Measurements from ENCODE around the gene MRPL52.
A peak's percentile ranks its signal among the peaks of the same experiment; 100 is the strongest.

The MRPL52 gene

GRCh38 chr14:22812744-22813143, 16.9 kb upstream of the MRPL52 start:
- Histone ChIP-seq H3K4me1 (ENCODE audit: control insufficient read depth, insufficient read depth, low read length) (peaks cover 14% of the 10 kb centered on the region), H3K27ac (ENCODE audit: low read depth, low read length) (no peak overlapping the region), H3K9me3 (ENCODE audit: control insufficient read depth, insufficient read depth, low read length) (no peaks in the 10 kb centered on the region), H3K9ac (ENCODE audit: low read depth, low read length) (no peak overlapping the region), H3K4me3 (ENCODE audit: low read depth, low read length) (no peak overlapping the region), H3K36me3 (ENCODE audit: control insufficient read depth, insufficient read depth, low read length) (no peaks in the 10 kb centered on the region), H3K27me3 (ENCODE audit: control insufficient read depth, insufficient read depth, low read length) (no peaks in the 10 kb centered on the region)

GRCh38 chr14:22813145-22813544, 16.5 kb upstream of the MRPL52 start:
- no peaks in the 10 kb centered on the region for H3K9me3 ChIP-seq (ENCODE audit: control insufficient read depth, insufficient read depth, low read length)
- peaks cover 14% of the 10 kb centered on the region for H3K4me1 ChIP-seq (ENCODE audit: control insufficient read depth, insufficient read depth, low read length)
- H3K9ac ChIP-seq (ENCODE audit: low read depth, low read length): no peak overlapping the region
- H3K4me3 ChIP-seq (ENCODE audit: low read depth, low read length): no peak overlapping the region
- no peaks in the 10 kb centered on the region for H3K27me3 ChIP-seq (ENCODE audit: control insufficient read depth, insufficient read depth, low read length)
- no peak overlapping the region for H3K27ac ChIP-seq (ENCODE audit: low read depth, low read length)
- no peaks in the 10 kb centered on the region for H3K36me3 ChIP-seq (ENCODE audit: control insufficient read depth, insufficient read depth, low read length)

- Histone ChIP-seq H3K4me1 (ENCODE audit: control insufficient read depth, insufficient read depth, low read length) (peaks cover 20% of the 10 kb centered on the region), H3K27ac (ENCODE audit: low read depth, low read length) (no peak overlapping the region)
Observed at GRCh38 chr14:22814373-22814772, 15.3 kb upstream of the MRPL52 start.

GRCh38 chr14:22814941-22815713, 14.6 kb upstream of the MRPL52 start, which contains the start of gene SLC7A7:
TSS of gene SLC7A7 (minus strand) at chr14:22815435. CDS start at chr14:22813398, 2,037 bp downstream.
- H3K4me1 ChIP-seq (ENCODE audit: control insufficient read depth, insufficient read depth, low read length): peaks cover 28% of the 10 kb centered on the region
- peak within 1 kb of the TSS; percentile 60 for H3K27ac ChIP-seq (ENCODE audit: low read depth, low read length)
- H3K27me3 ChIP-seq (ENCODE audit: control insufficient read depth, insufficient read depth, low read length): no peaks in the 10 kb centered on the region
- no peaks in the 10 kb centered on the region for H3K36me3 ChIP-seq (ENCODE audit: control insufficient read depth, insufficient read depth, low read length)
- H3K4me3 ChIP-seq (ENCODE audit: low read depth, low read length): no peak within 1 kb of the TSS
- H3K9me3 ChIP-seq (ENCODE audit: control insufficient read depth, insufficient read depth, low read length): no peaks in the 10 kb centered on the region
- H3K9ac ChIP-seq (ENCODE audit: low read depth, low read length): peak within 1 kb of the TSS; percentile 7; the same call in 1 of the 2 replicates

More at GRCh38 chr14:22814373-22814772, 15.3 kb upstream of the MRPL52 start:
- Histone ChIP-seq H3K9ac (ENCODE audit: low read depth, low read length) (no peak overlapping the region), H3K36me3 (ENCODE audit: control insufficient read depth, insufficient read depth, low read length) (no peaks in the 10 kb centered on the region), H3K9me3 (ENCODE audit: control insufficient read depth, insufficient read depth, low read length) (no peaks in the 10 kb centered on the region), H3K4me3 (ENCODE audit: low read depth, low read length) (no peak overlapping the region), H3K27me3 (ENCODE audit: control insufficient read depth, insufficient read depth, low read length) (no peaks in the 10 kb centered on the region)

- Histone ChIP-seq H3K27ac (ENCODE audit: low read depth, low read length) (peak overlapping the region; percentile 48), H3K9ac (ENCODE audit: low read depth, low read length) (no peak overlapping the region), H3K4me3 (ENCODE audit: low read depth, low read length) (peak overlapping the region; percentile 45)
Observed at GRCh38 chr14:22819151-22819988, 10.3 kb upstream of the MRPL52 start.

GRCh38 chr14:22820731-22821130, 9.0 kb upstream of the MRPL52 start:
- Histone ChIP-seq H3K27ac (ENCODE audit: low read depth, low read length) (peak overlapping the region; percentile 94), H3K4me3 (ENCODE audit: low read depth, low read length) (peak overlapping the region; percentile 84; the same call in 1 of the 2 replicates), H3K4me1 (ENCODE audit: control insufficient read depth, insufficient read depth, low read length) (peaks cover 41% of the 10 kb centered on the region), H3K27me3 (ENCODE audit: control insufficient read depth, insufficient read depth, low read length) (0 out of 2 replicates have a peak, but pooled peaks cover 5% of the 10 kb centered on the region), H3K9me3 (ENCODE audit: control insufficient read depth, insufficient read depth, low read length) (no peaks in the 10 kb centered on the region), H3K9ac (ENCODE audit: low read depth, low read length) (no peak overlapping the region), H3K36me3 (ENCODE audit: control insufficient read depth, insufficient read depth, low read length) (no peaks in the 10 kb centered on the region)

More at GRCh38 chr14:22819151-22819988, 10.3 kb upstream of the MRPL52 start:
- Histone ChIP-seq H3K36me3 (ENCODE audit: control insufficient read depth, insufficient read depth, low read length) (no peaks in the 10 kb centered on the region), H3K27me3 (ENCODE audit: control insufficient read depth, insufficient read depth, low read length) (0 out of 2 replicates have a peak, but pooled peaks cover 5% of the 10 kb centered on the region), H3K9me3 (ENCODE audit: control insufficient read depth, insufficient read depth, low read length) (no peaks in the 10 kb centered on the region), H3K4me1 (ENCODE audit: control insufficient read depth, insufficient read depth, low read length) (peaks cover 44% of the 10 kb centered on the region)

GRCh38 chr14:22821193-22822015, 8.3 kb upstream of the MRPL52 start:
- H3K27me3 ChIP-seq (ENCODE audit: control insufficient read depth, insufficient read depth, low read length): 0 out of 2 replicates have a peak, but pooled peaks cover 5% of the 10 kb centered on the region
- peak overlapping the region; percentile 84 for H3K4me3 ChIP-seq (ENCODE audit: low read depth, low read length)
- H3K27ac ChIP-seq (ENCODE audit: low read depth, low read length): peak overlapping the region; percentile 94
- H3K36me3 ChIP-seq (ENCODE audit: control insufficient read depth, insufficient read depth, low read length): no peaks in the 10 kb centered on the region
- H3K4me1 ChIP-seq (ENCODE audit: control insufficient read depth, insufficient read depth, low read length): peaks cover 39% of the 10 kb centered on the region
- H3K9ac ChIP-seq (ENCODE audit: low read depth, low read length): peak overlapping the region; percentile 87
- H3K9me3 ChIP-seq (ENCODE audit: control insufficient read depth, insufficient read depth, low read length): no peaks in the 10 kb centered on the region

GRCh38 chr14:22822016-22822570, 7.6 kb upstream of the MRPL52 start:
- Histone ChIP-seq H3K9ac (ENCODE audit: low read depth, low read length) (peak overlapping the region; percentile 87), H3K4me3 (ENCODE audit: low read depth, low read length) (peak overlapping the region; percentile 84), H3K27me3 (ENCODE audit: control insufficient read depth, insufficient read depth, low read length) (0 out of 2 replicates have a peak, but pooled peaks cover 5% of the 10 kb centered on the region), H3K36me3 (ENCODE audit: control insufficient read depth, insufficient read depth, low read length) (no peaks in the 10 kb centered on the region), H3K9me3 (ENCODE audit: control insufficient read depth, insufficient read depth, low read length) (no peaks in the 10 kb centered on the region), H3K27ac (ENCODE audit: low read depth, low read length) (peak overlapping the region; percentile 94), H3K4me1 (ENCODE audit: control insufficient read depth, insufficient read depth, low read length) (peaks cover 39% of the 10 kb centered on the region)

GRCh38 chr14:22822571-22823098, 7.1 kb upstream of the MRPL52 start:
- Histone ChIP-seq H3K27ac (ENCODE audit: low read depth, low read length) (peak overlapping the region; percentile 94), H3K9ac (ENCODE audit: low read depth, low read length) (peak overlapping the region; percentile 87)

More at GRCh38 chr14:22822571-22823098, 7.1 kb upstream of the MRPL52 start:
- H3K4me1 ChIP-seq (ENCODE audit: control insufficient read depth, insufficient read depth, low read length): peaks cover 39% of the 10 kb centered on the region
- H3K4me3 ChIP-seq (ENCODE audit: low read depth, low read length): peak overlapping the region; percentile 84
- H3K36me3 ChIP-seq (ENCODE audit: control insufficient read depth, insufficient read depth, low read length): no peaks in the 10 kb centered on the region
- 0 out of 2 replicates have a peak, but pooled peaks cover 5% of the 10 kb centered on the region for H3K27me3 ChIP-seq (ENCODE audit: control insufficient read depth, insufficient read depth, low read length)
- H3K9me3 ChIP-seq (ENCODE audit: control insufficient read depth, insufficient read depth, low read length): no peaks in the 10 kb centered on the region

Measured in HUES48 (cell line).